ENCODE data around the gene GFI1B. TPM values are rescaled to one million over a fixed set of nuclear protein-coding genes. Genes with fewer than 3 reads are reported as not detected.
A peak's percentile ranks its signal among the peaks of the same experiment; 100 is the strongest.

GFI1B gene
- total and polyA plus RNA-seq, 2 of the 13 experiments (the other 11 are each of a cell fraction or from before 2014, with no cell fraction given), result 0.15 to 0.51 TPM

DNA sequence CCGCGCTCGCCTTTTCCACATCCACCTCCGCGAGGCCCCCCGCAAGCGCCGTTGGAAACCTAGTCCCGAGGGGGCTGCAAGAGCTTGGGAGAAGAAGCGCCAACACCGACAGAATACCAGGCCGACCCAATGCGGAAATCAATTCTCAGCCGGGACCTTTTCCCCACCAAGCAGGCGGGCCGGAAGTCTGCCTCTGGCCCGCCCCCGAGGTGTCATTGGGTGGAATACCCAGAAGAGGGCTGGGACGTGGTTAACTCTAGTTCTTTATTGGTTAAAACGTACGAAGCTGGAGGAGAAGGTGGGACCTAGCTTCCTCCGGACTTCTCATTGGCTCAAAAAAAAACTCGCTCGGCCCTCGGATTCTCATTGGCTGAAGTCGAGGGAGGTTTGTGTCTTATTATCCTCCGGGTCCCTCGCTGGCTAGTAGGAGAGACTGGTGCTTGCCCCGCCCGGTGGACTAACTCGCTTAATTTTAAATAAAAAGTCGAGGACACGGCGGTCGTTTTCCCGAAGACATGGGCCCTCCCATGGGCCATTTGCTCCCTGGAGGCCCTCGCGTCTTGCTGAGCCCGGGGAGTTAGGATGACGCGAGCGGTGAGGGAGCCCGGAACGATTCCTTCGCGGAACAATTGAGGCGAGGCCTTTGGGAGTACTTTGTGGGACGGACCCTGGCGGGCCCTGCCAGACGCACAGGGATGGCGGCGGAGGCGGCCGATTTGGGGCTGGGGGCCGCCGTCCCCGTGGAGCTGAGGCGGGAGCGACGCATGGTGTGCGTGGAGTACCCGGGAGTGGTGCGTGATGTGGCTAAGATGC, 52.0 kb downstream of the GFI1B start, which contains the start of gene GTF3C5 (continued):
- TF ChIP-seq, protein P1, sequence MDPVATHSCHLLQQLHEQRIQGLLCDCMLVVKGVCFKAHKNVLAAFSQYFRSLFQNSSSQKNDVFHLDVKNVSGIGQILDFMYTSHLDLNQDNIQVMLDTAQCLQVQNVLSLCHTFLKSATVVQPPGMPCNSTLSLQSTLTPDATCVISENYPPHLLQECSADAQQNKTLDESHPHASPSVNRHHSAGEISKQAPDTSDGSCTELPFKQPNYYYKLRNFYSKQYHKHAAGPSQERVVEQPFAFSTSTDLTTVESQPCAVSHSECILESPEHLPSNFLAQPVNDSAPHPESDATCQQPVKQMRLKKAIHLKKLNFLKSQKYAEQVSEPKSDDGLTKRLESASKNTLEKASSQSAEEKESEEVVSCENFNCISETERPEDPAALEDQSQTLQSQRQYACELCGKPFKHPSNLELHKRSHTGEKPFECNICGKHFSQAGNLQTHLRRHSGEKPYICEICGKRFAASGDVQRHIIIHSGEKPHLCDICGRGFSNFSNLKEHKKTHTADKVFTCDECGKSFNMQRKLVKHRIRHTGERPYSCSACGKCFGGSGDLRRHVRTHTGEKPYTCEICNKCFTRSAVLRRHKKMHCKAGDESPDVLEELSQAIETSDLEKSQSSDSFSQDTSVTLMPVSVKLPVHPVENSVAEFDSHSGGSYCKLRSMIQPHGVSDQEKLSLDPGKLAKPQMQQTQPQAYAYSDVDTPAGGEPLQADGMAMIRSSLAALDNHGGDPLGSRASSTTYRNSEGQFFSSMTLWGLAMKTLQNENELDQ (CRISPR knock-in tag; IDR thresholded peaks at IDR 0.05; ENCODE audit: borderline replicate concordance), result no peak
- peak; percentile 83; the same call in 1 of the 2 replicates for TF ChIP-seq HOXA5 (CRISPR knock-in tag; IDR thresholded peaks at IDR 0.05)
- TF ChIP-seq, protein P2, sequence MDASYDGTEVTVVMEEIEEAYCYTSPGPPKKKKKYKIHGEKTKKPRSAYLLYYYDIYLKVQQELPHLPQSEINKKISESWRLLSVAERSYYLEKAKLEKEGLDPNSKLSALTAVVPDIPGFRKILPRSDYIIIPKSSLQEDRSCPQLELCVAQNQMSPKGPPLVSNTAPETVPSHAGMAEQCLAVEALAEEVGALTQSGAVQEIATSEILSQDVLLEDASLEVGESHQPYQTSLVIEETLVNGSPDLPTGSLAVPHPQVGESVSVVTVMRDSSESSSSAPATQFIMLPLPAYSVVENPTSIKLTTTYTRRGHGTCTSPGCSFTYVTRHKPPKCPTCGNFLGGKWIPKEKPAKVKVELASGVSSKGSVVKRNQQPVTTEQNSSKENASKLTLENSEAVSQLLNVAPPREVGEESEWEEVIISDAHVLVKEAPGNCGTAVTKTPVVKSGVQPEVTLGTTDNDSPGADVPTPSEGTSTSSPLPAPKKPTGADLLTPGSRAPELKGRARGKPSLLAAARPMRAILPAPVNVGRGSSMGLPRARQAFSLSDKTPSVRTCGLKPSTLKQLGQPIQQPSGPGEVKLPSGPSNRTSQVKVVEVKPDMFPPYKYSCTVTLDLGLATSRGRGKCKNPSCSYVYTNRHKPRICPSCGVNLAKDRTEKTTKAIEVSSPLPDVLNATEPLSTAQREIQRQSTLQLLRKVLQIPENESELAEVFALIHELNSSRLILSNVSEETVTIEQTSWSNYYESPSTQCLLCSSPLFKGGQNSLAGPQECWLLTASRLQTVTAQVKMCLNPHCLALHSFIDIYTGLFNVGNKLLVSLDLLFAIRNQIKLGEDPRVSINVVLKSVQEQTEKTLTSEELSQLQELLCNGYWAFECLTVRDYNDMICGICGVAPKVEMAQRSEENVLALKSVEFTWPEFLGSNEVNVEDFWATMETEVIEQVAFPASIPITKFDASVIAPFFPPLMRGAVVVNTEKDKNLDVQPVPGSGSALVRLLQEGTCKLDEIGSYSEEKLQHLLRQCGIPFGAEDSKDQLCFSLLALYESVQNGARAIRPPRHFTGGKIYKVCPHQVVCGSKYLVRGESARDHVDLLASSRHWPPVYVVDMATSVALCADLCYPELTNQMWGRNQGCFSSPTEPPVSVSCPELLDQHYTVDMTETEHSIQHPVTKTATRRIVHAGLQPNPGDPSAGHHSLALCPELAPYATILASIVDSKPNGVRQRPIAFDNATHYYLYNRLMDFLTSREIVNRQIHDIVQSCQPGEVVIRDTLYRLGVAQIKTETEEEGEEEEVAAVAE (CRISPR knock-in tag; IDR thresholded peaks at IDR 0.05; ENCODE audit: borderline replicate concordance), result peak; percentile 83
- no peak for TF ChIP-seq ZNF205 (CRISPR knock-in tag; IDR thresholded peaks at IDR 0.05)
- TF ChIP-seq, protein P3, sequence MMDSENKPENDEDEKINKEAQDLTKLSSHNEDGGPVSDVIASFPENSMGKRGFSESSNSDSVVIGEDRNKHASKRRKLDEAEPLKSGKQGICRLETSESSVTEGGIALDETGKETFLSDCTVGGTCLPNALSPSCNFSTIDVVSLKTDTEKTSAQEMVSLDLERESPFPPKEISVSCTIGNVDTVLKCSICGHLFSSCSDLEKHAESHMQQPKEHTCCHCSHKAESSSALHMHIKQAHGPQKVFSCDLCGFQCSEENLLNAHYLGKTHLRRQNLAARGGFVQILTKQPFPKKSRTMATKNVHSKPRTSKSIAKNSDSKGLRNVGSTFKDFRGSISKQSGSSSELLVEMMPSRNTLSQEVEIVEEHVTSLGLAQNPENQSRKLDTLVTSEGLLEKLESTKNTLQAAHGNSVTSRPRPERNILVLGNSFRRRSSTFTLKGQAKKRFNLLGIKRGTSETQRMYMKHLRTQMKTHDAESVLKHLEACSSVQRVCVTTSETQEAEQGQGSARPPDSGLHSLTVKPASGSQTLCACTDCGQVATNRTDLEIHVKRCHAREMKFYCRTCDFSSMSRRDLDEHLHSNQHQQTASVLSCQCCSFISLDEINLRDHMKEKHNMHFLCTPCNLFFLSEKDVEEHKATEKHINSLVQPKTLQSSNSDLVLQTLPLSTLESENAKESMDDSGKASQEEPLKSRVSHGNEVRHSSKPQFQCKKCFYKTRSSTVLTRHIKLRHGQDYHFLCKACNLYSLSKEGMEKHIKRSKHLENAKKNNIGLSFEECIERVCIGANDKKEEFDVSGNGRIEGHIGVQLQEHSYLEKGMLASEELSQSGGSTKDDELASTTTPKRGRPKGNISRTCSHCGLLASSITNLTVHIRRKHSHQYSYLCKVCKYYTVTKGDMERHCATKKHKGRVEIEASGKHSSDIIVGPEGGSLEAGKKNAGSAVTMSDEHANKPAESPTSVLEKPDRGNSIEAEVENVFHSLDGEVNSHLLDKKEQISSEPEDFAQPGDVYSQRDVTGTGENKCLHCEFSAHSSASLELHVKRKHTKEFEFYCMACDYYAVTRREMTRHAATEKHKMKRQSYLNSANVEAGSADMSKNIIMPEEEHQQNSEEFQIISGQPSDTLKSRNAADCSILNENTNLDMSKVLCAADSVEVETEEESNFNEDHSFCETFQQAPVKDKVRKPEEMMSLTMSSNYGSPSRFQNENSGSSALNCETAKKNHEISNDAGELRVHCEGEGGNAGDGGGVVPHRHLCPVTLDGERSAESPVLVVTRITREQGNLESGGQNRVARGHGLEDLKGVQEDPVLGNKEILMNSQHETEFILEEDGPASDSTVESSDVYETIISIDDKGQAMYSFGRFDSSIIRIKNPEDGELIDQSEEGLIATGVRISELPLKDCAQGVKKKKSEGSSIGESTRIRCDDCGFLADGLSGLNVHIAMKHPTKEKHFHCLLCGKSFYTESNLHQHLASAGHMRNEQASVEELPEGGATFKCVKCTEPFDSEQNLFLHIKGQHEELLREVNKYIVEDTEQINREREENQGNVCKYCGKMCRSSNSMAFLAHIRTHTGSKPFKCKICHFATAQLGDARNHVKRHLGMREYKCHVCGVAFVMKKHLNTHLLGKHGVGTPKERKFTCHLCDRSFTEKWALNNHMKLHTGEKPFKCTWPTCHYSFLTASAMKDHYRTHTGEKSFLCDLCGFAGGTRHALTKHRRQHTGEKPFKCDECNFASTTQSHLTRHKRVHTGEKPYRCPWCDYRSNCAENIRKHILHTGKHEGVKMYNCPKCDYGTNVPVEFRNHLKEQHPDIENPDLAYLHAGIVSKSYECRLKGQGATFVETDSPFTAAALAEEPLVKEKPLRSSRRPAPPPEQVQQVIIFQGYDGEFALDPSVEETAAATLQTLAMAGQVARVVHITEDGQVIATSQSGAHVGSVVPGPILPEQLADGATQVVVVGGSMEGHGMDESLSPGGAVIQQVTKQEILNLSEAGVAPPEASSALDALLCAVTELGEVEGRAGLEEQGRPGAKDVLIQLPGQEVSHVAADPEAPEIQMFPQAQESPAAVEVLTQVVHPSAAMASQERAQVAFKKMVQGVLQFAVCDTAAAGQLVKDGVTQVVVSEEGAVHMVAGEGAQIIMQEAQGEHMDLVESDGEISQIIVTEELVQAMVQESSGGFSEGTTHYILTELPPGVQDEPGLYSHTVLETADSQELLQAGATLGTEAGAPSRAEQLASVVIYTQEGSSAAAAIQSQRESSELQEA (CRISPR knock-in tag; IDR thresholded peaks at IDR 0.05; ENCODE audit: not compliant biosample characterization), result peak; percentile 23
- TF ChIP-seq, protein P4, sequence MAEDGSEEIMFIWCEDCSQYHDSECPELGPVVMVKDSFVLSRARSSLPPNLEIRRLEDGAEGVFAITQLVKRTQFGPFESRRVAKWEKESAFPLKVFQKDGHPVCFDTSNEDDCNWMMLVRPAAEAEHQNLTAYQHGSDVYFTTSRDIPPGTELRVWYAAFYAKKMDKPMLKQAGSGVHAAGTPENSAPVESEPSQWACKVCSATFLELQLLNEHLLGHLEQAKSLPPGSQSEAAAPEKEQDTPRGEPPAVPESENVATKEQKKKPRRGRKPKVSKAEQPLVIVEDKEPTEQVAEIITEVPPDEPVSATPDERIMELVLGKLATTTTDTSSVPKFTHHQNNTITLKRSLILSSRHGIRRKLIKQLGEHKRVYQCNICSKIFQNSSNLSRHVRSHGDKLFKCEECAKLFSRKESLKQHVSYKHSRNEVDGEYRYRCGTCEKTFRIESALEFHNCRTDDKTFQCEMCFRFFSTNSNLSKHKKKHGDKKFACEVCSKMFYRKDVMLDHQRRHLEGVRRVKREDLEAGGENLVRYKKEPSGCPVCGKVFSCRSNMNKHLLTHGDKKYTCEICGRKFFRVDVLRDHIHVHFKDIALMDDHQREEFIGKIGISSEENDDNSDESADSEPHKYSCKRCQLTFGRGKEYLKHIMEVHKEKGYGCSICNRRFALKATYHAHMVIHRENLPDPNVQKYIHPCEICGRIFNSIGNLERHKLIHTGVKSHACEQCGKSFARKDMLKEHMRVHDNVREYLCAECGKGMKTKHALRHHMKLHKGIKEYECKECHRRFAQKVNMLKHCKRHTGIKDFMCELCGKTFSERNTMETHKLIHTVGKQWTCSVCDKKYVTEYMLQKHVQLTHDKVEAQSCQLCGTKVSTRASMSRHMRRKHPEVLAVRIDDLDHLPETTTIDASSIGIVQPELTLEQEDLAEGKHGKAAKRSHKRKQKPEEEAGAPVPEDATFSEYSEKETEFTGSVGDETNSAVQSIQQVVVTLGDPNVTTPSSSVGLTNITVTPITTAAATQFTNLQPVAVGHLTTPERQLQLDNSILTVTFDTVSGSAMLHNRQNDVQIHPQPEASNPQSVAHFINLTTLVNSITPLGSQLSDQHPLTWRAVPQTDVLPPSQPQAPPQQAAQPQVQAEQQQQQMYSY (CRISPR knock-in tag; IDR thresholded peaks at IDR 0.05), result no peak
- no peak for TF ChIP-seq CHD4 (IDR thresholded peaks at IDR 0.05; ENCODE audit: borderline replicate concordance, low read length)

Measured in HepG2 (cell line).